ENCODE results near the gene CD4.

CD4 gene

GRCh38 chr12:6757028-6757690 lies 32.2 kb upstream of the CD4 start:
- ATAC-seq (no peak), DNase-seq (no peak)
- Mint-ChIP-seq H3K27me3 (peaks cover 25% of the 10 kb centered on the region), H3K4me3 (no peak overlapping the region), H3K27ac (no peak overlapping the region), H3K9me3 (no peaks in the 10 kb centered on the region), H3K4me1 (peaks cover 26% of the 10 kb centered on the region)

GRCh38 chr12:6758506-6759095 lies 30.7 kb upstream of the CD4 start:
- H3K27me3 Mint-ChIP-seq, result peaks cover 37% of the 10 kb centered on the region
- H3K4me1 Mint-ChIP-seq, result peaks cover 19% of the 10 kb centered on the region
- peak; percentile 17 for ATAC-seq
- no peak overlapping the region for H3K27ac Mint-ChIP-seq
- no peak for DNase-seq
- no peaks in the 10 kb centered on the region for H3K9me3 Mint-ChIP-seq
- H3K4me3 Mint-ChIP-seq, result no peak overlapping the region

GRCh38 chr12:6759741-6760140 lies 29.6 kb upstream of the CD4 start:
- peaks cover 48% of the 10 kb centered on the region for H3K27me3 Mint-ChIP-seq
- no peak overlapping the region for H3K27ac Mint-ChIP-seq

GRCh38 chr12:6763380-6763779 lies 25.9 kb upstream of the CD4 start:
- H3K4me3 Mint-ChIP-seq, result no peak overlapping the region

More at GRCh38 chr12:6759741-6760140, 29.6 kb upstream of the CD4 start:
- no peak overlapping the region for H3K4me3 Mint-ChIP-seq
- ATAC-seq (no peak), DNase-seq (no peak)
- no peaks in the 10 kb centered on the region for H3K9me3 Mint-ChIP-seq
- H3K4me1 Mint-ChIP-seq, result peaks cover 18% of the 10 kb centered on the region

GRCh38 chr12:6764011-6764828 lies 25.1 kb upstream of the CD4 start:
- Mint-ChIP-seq H3K27me3 (peaks cover 69% of the 10 kb centered on the region), H3K27ac (no peak overlapping the region), H3K4me3 (peak overlapping the region; percentile 39 to 53), H3K4me1 (peaks cover 44% of the 10 kb centered on the region), H3K9me3 (no peaks in the 10 kb centered on the region)
- DNase-seq (peak; percentile 65 to 72), ATAC-seq (peak; percentile 82)

More at GRCh38 chr12:6763380-6763779, 25.9 kb upstream of the CD4 start:
- Mint-ChIP-seq H3K27me3 (peaks cover 61% of the 10 kb centered on the region), H3K27ac (no peak overlapping the region), H3K4me1 (peaks cover 41% of the 10 kb centered on the region), H3K9me3 (no peaks in the 10 kb centered on the region)
- ATAC-seq (no peak), DNase-seq (no peak)

GRCh38 chr12:6765048-6765633 lies 24.2 kb upstream of the CD4 start:
- DNase-seq, result no peak
- ATAC-seq, result no peak
- Mint-ChIP-seq H3K4me3 (peak overlapping the region; percentile 60 to 80), H3K9me3 (no peaks in the 10 kb centered on the region), H3K4me1 (peaks cover 53% of the 10 kb centered on the region), H3K27ac (no peak overlapping the region), H3K27me3 (peaks cover 71% of the 10 kb centered on the region)

GRCh38 chr12:6765634-6766581 lies 23.4 kb upstream of the CD4 start, which contains the start of gene PTMS:
PTMS (plus strand) TSS chr12:6766363; CDS start chr12:6766706, 343 bp downstream.
- Mint-ChIP-seq H3K4me3 (peak within 1 kb of the TSS; percentile 89), H3K4me1 (peaks cover 61% of the 10 kb centered on the region), H3K27ac (peak within 1 kb of the TSS; percentile 95 to 97), H3K27me3 (peaks cover 78% of the 10 kb centered on the region), H3K9me3 (no peaks in the 10 kb centered on the region)
- ATAC-seq (peak; percentile 8), DNase-seq (peak in 1 of 2 donors; percentile 38)

GRCh38 chr12:6766651-6767349 lies 22.5 kb upstream of the CD4 start:
- Mint-ChIP-seq H3K27me3 (peaks cover 75% of the 10 kb centered on the region), H3K4me3 (peak overlapping the region; percentile 89), H3K4me1 (peaks cover 70% of the 10 kb centered on the region), H3K27ac (peak overlapping the region; percentile 95 to 97), H3K9me3 (no peaks in the 10 kb centered on the region)
- DNase-seq, result peak; percentile 56 to 63
- ATAC-seq, result peak; percentile 70

GRCh38 chr12:6767353-6768319 lies 21.7 kb upstream of the CD4 start:
- H3K4me1 Mint-ChIP-seq, result peaks cover 75% of the 10 kb centered on the region
- DNase-seq (no peak), ATAC-seq (peak; percentile 1)
- no peaks in the 10 kb centered on the region for H3K9me3 Mint-ChIP-seq
- H3K27me3 Mint-ChIP-seq, result peaks cover 67% of the 10 kb centered on the region
- peak overlapping the region; percentile 89 for H3K4me3 Mint-ChIP-seq
- H3K27ac Mint-ChIP-seq, result peak overlapping the region; percentile 95 to 97

- peak overlapping the region in 1 of 2 donors; percentile 29 for H3K27ac Mint-ChIP-seq
- H3K4me3 Mint-ChIP-seq, result peak overlapping the region; percentile 89
- H3K9me3 Mint-ChIP-seq, result no peaks in the 10 kb centered on the region
- ATAC-seq (no peak), DNase-seq (no peak)
- peaks cover 84% of the 10 kb centered on the region for H3K4me1 Mint-ChIP-seq
- peaks cover 60% of the 10 kb centered on the region for H3K27me3 Mint-ChIP-seq
Measured at GRCh38 chr12:6768437-6768914, 20.9 kb upstream of the CD4 start.

GRCh38 chr12:6768990-6769389 lies 20.3 kb upstream of the CD4 start:
- peak overlapping the region; percentile 6 to 89 for H3K4me3 Mint-ChIP-seq

GRCh38 chr12:6769666-6770065 lies 19.7 kb upstream of the CD4 start:
- Mint-ChIP-seq H3K4me3 (no peak overlapping the region), H3K27ac (no peak overlapping the region), H3K4me1 (peaks cover 83% of the 10 kb centered on the region), H3K9me3 (no peaks in the 10 kb centered on the region), H3K27me3 (peaks cover 50% of the 10 kb centered on the region)
- ATAC-seq (no peak), DNase-seq (no peak)

More at GRCh38 chr12:6768990-6769389, 20.3 kb upstream of the CD4 start:
- no peak overlapping the region for H3K27ac Mint-ChIP-seq
- peaks cover 57% of the 10 kb centered on the region for H3K27me3 Mint-ChIP-seq
- H3K4me1 Mint-ChIP-seq, result peaks cover 83% of the 10 kb centered on the region
- DNase-seq (no peak), ATAC-seq (no peak)
- no peaks in the 10 kb centered on the region for H3K9me3 Mint-ChIP-seq

GRCh38 chr12:6770094-6770493 lies 19.2 kb upstream of the CD4 start:
- no peak overlapping the region for H3K27ac Mint-ChIP-seq
- ATAC-seq, result no peak
- peaks cover 83% of the 10 kb centered on the region for H3K4me1 Mint-ChIP-seq
- no peak for DNase-seq
- no peaks in the 10 kb centered on the region for H3K9me3 Mint-ChIP-seq
- peaks cover 46% of the 10 kb centered on the region for H3K27me3 Mint-ChIP-seq
- H3K4me3 Mint-ChIP-seq, result no peak overlapping the region
